HepG2 (cell line): Measurements from ENCODE around the gene CES2. TPM values are rescaled to one million over a fixed set of nuclear protein-coding genes. Genes with fewer than 3 reads are reported as not detected.

Experiments
- ATAC-seq: fragments of 200-7000 bp; cut with Tn5 transposase; 3 replicates; pipeline ENCODE4 v1.9.1; 2020; ENCODE audit warnings: mild to moderate bottlenecking, moderate library complexity
- BruUV-seq: library from RNA; stranded (reverse); fragments of 400-500 nt; replicated peaks from 2 replicates; lab custom pipeline; 2021; lab: Mats Ljungman, UMichigan
- CTCF ChIA-PET: fragments of 300-600 bp; formaldehyde crosslinking; extraction: SDS; loops from one replicate; lab custom pipeline; 2021; ENCODE audit warnings: low total read pairs, inconsistent platforms, low intra/inter-chr PET ratio; lab: Yijun Ruan, JAX
- POLR2A ChIA-PET: fragments of 350-600 bp; sonication (Branson Sonifier 250); formaldehyde crosslinking; loops from one replicate; lab custom pipeline; 2020; ENCODE audit warnings: antibody characterized with exemption, inconsistent platforms; lab: Yijun Ruan, JAX
- DNase-seq: peaks from one replicate; pipeline ENCODE4 v3.0.0-alpha.2; 2015; ENCODE audit warnings: low spot score
- FAIRE-seq: peaks from 3 replicates; lab custom pipeline; 2011; peaks lifted over from hg19 to GRCh38; lab: Jason Lieb, UNC
- H2AFZ ChIP-seq: one replicate; pipeline ENCODE4 v1.6.1; 2011; ENCODE audit warnings: low read length, inconsistent platforms
- H3K27ac ChIP-seq: fragments of 300-600 bp; 3 replicates; pipeline ENCODE4 v1.8.0; 2011; ENCODE audit warnings: mixed run types, mild to moderate bottlenecking, mixed read lengths, low read length, inconsistent platforms; ENCODE audit not compliant: insufficient read depth; ENCODE audit errors: extremely low read length
- H3K27me3 ChIP-seq, 2 experiments: fragments of 200-600 bp in 1 of 2; 2 replicates in 1 of 2; 3 replicates in 1 of 2; pipeline versions ENCODE4 v1.6.0 to v1.8.0; 2011; ENCODE audit warnings: low read length in 2 of 2, mild to moderate bottlenecking in 2 of 2, moderate library complexity in 2 of 2, inconsistent platforms in 1 of 2; ENCODE audit not compliant: insufficient read depth in 2 of 2, control insufficient read depth in 1 of 2
- H3K36me3 ChIP-seq, 2 experiments: fragments of 200-600 bp in 1 of 2; replicated peaks in 1 of 2; 2 replicates in 1 of 2; 3 replicates in 1 of 2; pipeline versions ENCODE4 v1.5.1 to v1.8.0; 2011; ENCODE audit warnings: low read length in 2 of 2, inconsistent platforms in 1 of 2; ENCODE audit not compliant: insufficient read depth in 2 of 2, control insufficient read depth in 1 of 2
- H3K4me1 ChIP-seq: 2 replicates; pipeline ENCODE4 v1.5.1; 2012; ENCODE audit warnings: low read length, inconsistent platforms; ENCODE audit not compliant: insufficient read depth
- H3K4me2 ChIP-seq: 2 replicates; pipeline ENCODE4 v1.6.0; 2011; ENCODE audit warnings: low read depth, low read length, inconsistent platforms
- H3K4me3 ChIP-seq, 3 experiments: fragments of 200-600 bp in 1 of 3; sonication (generic), shearing (Covaris generic) in 1 of 3; replicated peaks in 1 of 3; 2 replicates each; pipeline ENCODE4 v1.5.1; 2011 to 2016; ENCODE audit warnings: low read length in 3 of 3, inconsistent platforms in 2 of 3, low read depth in 2 of 3, mild to moderate bottlenecking in 2 of 3, control low read depth in 1 of 3, mixed read lengths in 1 of 3; ENCODE audit not compliant: insufficient read depth in 1 of 3
- H3K79me2 ChIP-seq: one replicate; pipeline ENCODE4 v1.6.1; 2011; ENCODE audit warnings: low read length, inconsistent platforms; ENCODE audit not compliant: insufficient read depth
- H3K9ac ChIP-seq: 2 replicates; pipeline ENCODE4 v1.6.0; 2011; ENCODE audit warnings: mild to moderate bottlenecking, low read depth, low read length, inconsistent platforms; ENCODE audit not compliant: insufficient read depth
- H3K9me3 ChIP-seq: 2 replicates; pipeline ENCODE4 v1.5.1; 2012; ENCODE audit warnings: mild to moderate bottlenecking, low read length
- H4K20me1 ChIP-seq: 2 replicates; pipeline ENCODE4 v1.6.0; 2011; ENCODE audit warnings: inconsistent platforms, mild to moderate bottlenecking, low read length, moderate library complexity; ENCODE audit not compliant: insufficient read depth
- FOSL2 ChIP-seq: sonication (generic); formaldehyde crosslinking; IDR thresholded peaks from 2 replicates; pipeline ENCODE4 v1.4.0; 2020; ENCODE audit warnings: missing genetic modification reagents
- GABPA ChIP-seq, 2 experiments: IDR thresholded peaks; 2 replicates each; pipeline ENCODE4 v1.6.1; 2011 to 2016; ENCODE audit warnings: low read depth in 2 of 2, low read length in 1 of 2, missing biosample characterization in 1 of 2, missing genetic modification characterization in 1 of 2
- IRF9 ChIP-seq: sonication (generic); formaldehyde crosslinking; IDR thresholded peaks from 2 replicates; pipeline ENCODE4 v1.8.0; 2022; ENCODE audit warnings: missing genetic modification reagents, mild to moderate bottlenecking, borderline replicate concordance
- KDM1A ChIP-seq: IDR thresholded peaks from 2 replicates; pipeline ENCODE4 v1.6.1; 2016; ENCODE audit warnings: missing compliant biosample characterization
- SMARCE1 ChIP-seq: fragments of 450-650 bp; IDR thresholded peaks from 2 replicates; pipeline ENCODE4 v1.6.1; 2017; ENCODE audit warnings: borderline replicate concordance
- SNAPC2 ChIP-seq: sonication (generic); formaldehyde crosslinking; IDR thresholded peaks from 2 replicates; pipeline ENCODE4 v1.8.1; 2022; ENCODE audit warnings: mild to moderate bottlenecking, missing genetic modification reagents
- SRF ChIP-seq: IDR thresholded peaks from 2 replicates; pipeline ENCODE4 v1.6.1; 2011; ENCODE audit warnings: mild to moderate bottlenecking, low read depth, low read length, moderate library complexity
- ZBTB3 ChIP-seq: sonication (generic); formaldehyde crosslinking; IDR thresholded peaks from 2 replicates; pipeline ENCODE4 v1.4.0; 2020; ENCODE audit warnings: low read depth, mild to moderate bottlenecking, moderate library complexity, missing genetic modification reagents, borderline replicate concordance
- ZMYM3 ChIP-seq: sonication (generic); formaldehyde crosslinking; IDR thresholded peaks from 2 replicates; pipeline ENCODE4 v1.5.1; 2020; ENCODE audit warnings: mild to moderate bottlenecking, missing genetic modification reagents
- ZNF558 ChIP-seq: sonication (generic); formaldehyde crosslinking; IDR thresholded peaks from 2 replicates; pipeline ENCODE4 v1.9.0; 2022; ENCODE audit warnings: mild to moderate bottlenecking, missing genetic modification reagents, borderline replicate concordance
- ZNF629 ChIP-seq: sonication (generic); formaldehyde crosslinking; conservative IDR thresholded peaks from 2 replicates; pipeline ENCODE4 v1.5.0; 2020; ENCODE audit warnings: missing genetic modification reagents
- ZNF737 ChIP-seq: sonication (generic); formaldehyde crosslinking; IDR thresholded peaks from 2 replicates; pipeline ENCODE4 v1.5.0; 2020; ENCODE audit warnings: missing genetic modification reagents, mild to moderate bottlenecking, borderline replicate concordance
- WGBS: methylation state at CpG from one replicate; pipeline ENCODE4 v1.1.6; 2017; ENCODE audit warnings: low lambda C conversion rate; 5-methylcytosine and 5-hydroxymethylcytosine counted together
- in situ Hi-C: cut with HindIII; loops from 2 replicates; pipeline ENCODE4 v1.10.0; 2017; ENCODE audit warnings: low pct_unique_long_range_greater_than_20kb; ENCODE audit not compliant: extremely low pct_ligation_motif_present
- intact Hi-C: fragments of 100-400 bp; cut with micrococcal nuclease; formaldehyde crosslinking; loops from one replicate; pipeline ENCODE4 v1.10.0; 2022; ENCODE audit not compliant: unreplicated experiment
- polyA plus RNA-seq, 8 experiments: library from polyadenylated mRNA; depleted of rRNA in 3 of 8; stranded (reverse) in 7 of 8; unstranded in 1 of 8; fragments of >200 nt; fragmentation: Illumina TruSeq in 4 of 8; extraction: Trizol in 4 of 8; gene quantifications; 2 replicates each; pipeline versions ENCODE4 v1.2.1 to v1.2.3, GENCODE V29; 2011 to 2016; ENCODE audit warnings: low read depth in 4 of 8, missing spikeins in 1 of 8, mixed read lengths in 1 of 8; ENCODE audit not compliant: insufficient read depth in 1 of 8
- total RNA-seq, 5 experiments: library from RNA; depleted of rRNA; stranded (reverse); fragments of >200 nt; fragmentation: Illumina TruSeq; extraction: Trizol; gene quantifications; 2 replicates each; pipeline ENCODE4 v1.2.3, GENCODE V29; 2016; ENCODE audit warnings: low read depth in 1 of 5

Gene CES2
- total and polyA plus RNA-seq, 2 of the 13 experiments (the other 11 are each of a cell fraction or from before 2014, with no cell fraction given): 50.6 to 63.8 TPM

- H3K79me2 ChIP-seq: peaks cover 33% of the 10 kb centered on the region
- FAIRE-seq: peak; percentile 59
Observed at GRCh38 chr16:66933776-66934137, 1.6 kb upstream of the CES2 start.

More at GRCh38 chr16:66933776-66934137, 1.6 kb upstream of the CES2 start:
- DNase-seq (no peak), ATAC-seq (no peak)
- Histone ChIP-seq H3K27ac (peak overlapping the region; percentile 81), H3K4me2 (peak overlapping the region; percentile 89), H3K9me3 (no peaks in the 10 kb centered on the region), H4K20me1 (no peaks in the 10 kb centered on the region; the same call in 1 of the 2 replicates), H3K27me3 (no peaks in the 10 kb centered on the region; a peak in 1 of 5 replicates), H3K36me3 (peaks cover 1 to 13% of the 10 kb centered on the region in 2 experiments; a peak in 4 of 5 replicates), H2AFZ (no peak overlapping the region), H3K4me3 (peak overlapping the region; percentile 81 to 89 (median 88)), H3K9ac (peak overlapping the region; percentile 90), H3K4me1 (peaks cover 65% of the 10 kb centered on the region)
- intact Hi-C loops: loop anchor here (1.0 kb wide), 1 partner anchor 178 kb away; no protein-coding TSS in a partner anchor
- TF ChIP-seq ZMYM3 (CRISPR knock-in tag): peak; percentile 50; the same call in 1 of the 2 replicates
- no peak for TF ChIP-seq GABPA (IDR thresholded peaks at IDR 0.05; ENCODE audit: low read depth, low read length)
- TF ChIP-seq GABPA (CRISPR knock-in tag; IDR thresholded peaks at IDR 0.05; ENCODE audit: low read depth): no peak
- TF ChIP-seq FOSL2 (CRISPR knock-in tag): peak; percentile 43; the same call in 1 of the 2 replicates
- 0 out of 2 replicates have a peak, but pooled peaks have one; percentile 34 for TF ChIP-seq KDM1A
- TF ChIP-seq IRF9 (CRISPR knock-in tag): no peak
- TF ChIP-seq ZNF737 (CRISPR knock-in tag): 0 out of 2 replicates have a peak, but pooled peaks have one; percentile 78
- peak; percentile 92 for TF ChIP-seq ZNF629 (CRISPR knock-in tag)
- no peak for TF ChIP-seq SRF
- TF ChIP-seq SNAPC2: no peak
- no peak for TF ChIP-seq ZNF558 (CRISPR knock-in tag)
- TF ChIP-seq SMARCE1: no peak
- TF ChIP-seq ZBTB3 (CRISPR knock-in tag): 0 out of 2 replicates have a peak, but pooled peaks have one; percentile 8
- 0% methylated on average over 12 of the region's 12 CpGs for WGBS
- in situ Hi-C loops: no loop called here
- ChIA-PET POLR2A (interaction anchor here (0.7 to 2.4 kb wide), 7 partner anchors 8 to 134 kb away, joined by 3 to 20 read pairs (median 4); partner anchors contain the start of gene CDH16), CTCF (no interaction called here)
- no TSS peak for BruUV-seq
